NCI-H345 (cell line): ENCODE data around the gene SLC16A5.
"Not testable (repeated sequence)": the region's sequence is repeated elsewhere in the genome, so short reads cannot be mapped to it uniquely, and the experiment has no call there.

Experiments
- DNase-seq: peaks from one replicate; lab custom pipeline; 2025; lab: John Stamatoyannopoulos, UW

SLC16A5 gene

GRCh38 chr17:75133001-75133400, 45.2 kb downstream of the SLC16A5 start:
- DNase-seq: no peak

GRCh38 chr17:75133607-75134347, 46.0 kb downstream of the SLC16A5 start:
- DNase-seq: not testable (repeated sequence)

- no peak for DNase-seq
These were observed 47.7 kb downstream of the SLC16A5 start for GRCh38 chr17:75135452-75135851.

- DNase-seq: no peak
These were observed 48.2 kb downstream of the SLC16A5 start for GRCh38 chr17:75135946-75136345.

- DNase-seq: not testable (repeated sequence)
These were observed 50.0 kb downstream of the SLC16A5 start for GRCh38 chr17:75137762-75138161.

GRCh38 chr17:75138519-75138918, 50.8 kb downstream of the SLC16A5 start:
- no peak for DNase-seq

GRCh38 chr17:75142236-75142971, 54.6 kb downstream of the SLC16A5 start:
- no peak for DNase-seq

GRCh38 chr17:75144816-75145512, 57.2 kb downstream of the SLC16A5 start:
- DNase-seq: no peak

GRCh38 chr17:75146592-75146991, 58.8 kb downstream of the SLC16A5 start:
- no peak for DNase-seq

GRCh38 chr17:75147878-75148546, 60.3 kb downstream of the SLC16A5 start:
- DNase-seq: no peak

GRCh38 chr17:75151930-75152329, 64.2 kb downstream of the SLC16A5 start:
- DNase-seq: no peak

GRCh38 chr17:75152523-75152921, 64.8 kb downstream of the SLC16A5 start:
- DNase-seq: no peak

- peak; percentile 36 for DNase-seq
These were observed 65.4 kb downstream of the SLC16A5 start for GRCh38 chr17:75152922-75153779.

GRCh38 chr17:75153780-75154194, 66.0 kb downstream of the SLC16A5 start:
- peak; percentile 53 for DNase-seq

- DNase-seq: peak; percentile 100
These were observed 66.7 kb downstream of the SLC16A5 start, which contains the start of gene JPT1 for GRCh38 chr17:75154195-75155106. Gene JPT1, minus strand, starts transcription at chr17:75154512. Its CDS starts 115 bp downstream, at chr17:75154397.

GRCh38 chr17:75155191-75155601, 67.4 kb downstream of the SLC16A5 start:
- no peak for DNase-seq
